Karpas-422 (cell line): ENCODE data around the gene ACVR1B. TPM values are rescaled to one million over a fixed set of nuclear protein-coding genes. Genes with fewer than 3 reads are reported as not detected.

Experiments
- DNase-seq: peaks from one replicate; pipeline ENCODE4 v3.0.0-alpha.2; 2015
- H2AFZ ChIP-seq: fragments of 200-600 bp; sonication (generic); 2 replicates; pipeline ENCODE4 v1.6.1; 2014; ENCODE audit warnings: antibody characterized with exemption, low read length, mixed read lengths
- H3K27ac ChIP-seq: fragments of 200-600 bp; sonication (generic); 2 replicates; pipeline ENCODE4 v1.5.1; 2014; ENCODE audit warnings: mild to moderate bottlenecking, low read length, moderate library complexity
- H3K27me3 ChIP-seq: fragments of 200-600 bp; sonication (generic); 2 replicates; pipeline ENCODE4 v1.6.1; 2014; ENCODE audit warnings: low read length, mixed read lengths
- H3K36me3 ChIP-seq: fragments of 200-600 bp; sonication (generic); 2 replicates; pipeline ENCODE4 v1.6.1; 2014; ENCODE audit warnings: low read length, mixed read lengths; ENCODE audit not compliant: insufficient read depth
- H3K4me1 ChIP-seq: fragments of 200-600 bp; sonication (generic); 2 replicates; pipeline ENCODE4 v1.6.1; 2014; ENCODE audit warnings: mild to moderate bottlenecking, low read length, mixed read lengths
- H3K4me2 ChIP-seq: fragments of 200-600 bp; sonication (generic); 2 replicates; pipeline ENCODE4 v1.6.1; 2014; ENCODE audit warnings: low read length, low read depth, mild to moderate bottlenecking; ENCODE audit not compliant: poor library complexity, severe bottlenecking
- H3K4me3 ChIP-seq: fragments of 200-600 bp; sonication (generic); 2 replicates; pipeline ENCODE4 v1.5.1; 2014; ENCODE audit warnings: mild to moderate bottlenecking, antibody characterized with exemption, low read length, mixed read lengths
- H3K79me2 ChIP-seq: fragments of 200-600 bp; sonication (generic); 2 replicates; pipeline ENCODE4 v1.6.1; 2014; ENCODE audit warnings: mild to moderate bottlenecking, low read length, mixed read lengths
- H3K9ac ChIP-seq: fragments of 200-600 bp; sonication (generic); 2 replicates; pipeline ENCODE4 v1.6.0; 2014; ENCODE audit warnings: low read length
- H3K9me2 ChIP-seq: fragments of 200-600 bp; sonication (generic), shearing (Covaris generic); replicated peaks from 2 replicates; pipeline ENCODE4 v1.6.0; 2014; ENCODE audit warnings: mild to moderate bottlenecking, low read length, moderate library complexity; ENCODE audit not compliant: insufficient read depth
- H3K9me3 ChIP-seq: fragments of 300-700, 200-600 bp; sonication (generic); 2 replicates; pipeline ENCODE4 v1.6.1; 2014; ENCODE audit warnings: low read length, mixed read lengths
- H4K20me1 ChIP-seq: fragments of 200-600 bp; sonication (generic); 2 replicates; pipeline ENCODE4 v1.6.1; 2014; ENCODE audit warnings: mild to moderate bottlenecking, antibody characterized with exemption, low read length, low read depth; ENCODE audit not compliant: insufficient read depth
- small RNA-seq: library from RNA; depleted of rRNA; stranded (forward); fragments of <200 nt; gene quantifications from one replicate; pipeline ENCODE3, GENCODE V24; 2014
- total RNA-seq: library from RNA; depleted of rRNA; stranded (reverse); fragments of >200 nt; shearing (Covaris generic); gene quantifications from 2 replicates; pipeline ENCODE4 v1.2.3, GENCODE V29; 2014; ENCODE audit warnings: low replicate concordance; rRNA removed

The ACVR1B gene
- total RNA-seq, 1 experiment from 2014 or later, result 2.4 TPM

DNA sequence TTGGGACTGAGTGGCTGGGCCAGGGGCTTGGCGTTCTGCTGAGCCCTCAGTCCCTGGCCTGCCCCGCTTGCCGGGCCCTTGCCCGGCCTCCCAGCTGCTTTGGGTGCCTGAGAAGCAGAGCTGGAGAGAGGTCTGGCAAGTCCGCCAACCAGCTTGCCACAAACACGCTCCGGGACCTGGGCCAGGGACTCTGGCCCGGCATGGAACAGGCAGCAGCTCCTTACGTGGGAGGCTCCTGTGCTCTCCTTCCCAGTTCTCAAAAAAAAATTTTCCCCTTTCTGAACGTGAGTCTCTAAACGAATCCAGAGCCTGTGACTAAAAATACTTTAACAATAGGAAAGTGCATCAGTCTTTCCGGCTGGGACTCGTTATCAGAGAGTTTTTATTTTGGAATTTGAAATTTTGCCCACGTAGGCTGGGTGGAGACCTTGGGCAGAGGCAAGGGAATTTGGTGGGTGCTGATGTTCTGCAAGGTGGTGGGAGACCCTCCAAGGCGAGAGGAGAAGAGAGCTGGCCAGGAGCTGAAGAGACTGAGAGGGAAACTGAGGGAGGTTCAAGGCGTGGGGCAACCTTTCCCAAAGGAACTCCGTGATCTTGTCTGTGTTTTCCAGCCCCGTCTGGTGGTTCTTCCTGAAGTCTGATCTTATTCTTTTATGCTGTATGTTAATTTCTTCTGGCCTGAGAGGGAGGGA lies 92.9 kb downstream of the ACVR1B start:
- H2AFZ ChIP-seq, result no peak overlapping the region

GRCh38 chr12:52045794-52046199 lies 94.3 kb downstream of the ACVR1B start:
- Histone ChIP-seq H3K36me3 (no peaks in the 10 kb centered on the region), H3K9me3 (no peaks in the 10 kb centered on the region), H3K27ac (no peak overlapping the region), H3K79me2 (no peaks in the 10 kb centered on the region), H4K20me1 (0 out of 2 replicates have a peak, but pooled peaks cover under 1% of the 10 kb centered on the region), H3K4me3 (no peak overlapping the region), H3K9ac (peak overlapping the region; percentile 11; the same call in 1 of the 2 replicates), H2AFZ (no peak overlapping the region; the same call in 1 of the 2 replicates), H3K4me1 (peaks cover 40% of the 10 kb centered on the region), H3K9me2 (no peaks in the 10 kb centered on the region), H3K27me3 (no peaks in the 10 kb centered on the region), H3K4me2 (no peak overlapping the region)
- DNase-seq, result no peak

More for the DNA sequence above, 92.9 kb downstream of the ACVR1B start:
- Histone ChIP-seq H3K9me3 (no peaks in the 10 kb centered on the region), H3K27me3 (no peaks in the 10 kb centered on the region), H3K9me2 (no peaks in the 10 kb centered on the region), H3K9ac (no peak overlapping the region), H3K4me1 (peaks cover 27% of the 10 kb centered on the region), H3K4me3 (no peak overlapping the region), H3K79me2 (no peaks in the 10 kb centered on the region), H3K4me2 (no peak overlapping the region), H4K20me1 (0 out of 2 replicates have a peak, but pooled peaks cover 4% of the 10 kb centered on the region), H3K36me3 (no peaks in the 10 kb centered on the region), H3K27ac (no peak overlapping the region)
- DNase-seq, result no peak

Small RNA genes within 50 kb of the gene (small RNA-seq; reads per million reads assigned to genes)
- not detected for gene RNU6-574P

Other genes with a start within 250 kb of the ACVR1B start
- gene FIGNL2, start 103.0 kb upstream of the ACVR1B start, total RNA-seq, result not detected in 2 replicates
- not detected in 2 replicates for gene ANKRD33, start 63.6 kb upstream of the ACVR1B start, total RNA-seq
- not detected in 2 replicates for gene ACVRL1, start 44.2 kb upstream of the ACVR1B start, total RNA-seq
- 0.47 TPM in 1 of 2 replicates, not detected in the other for gene TAMALIN, start 55.2 kb downstream of the ACVR1B start, total RNA-seq
- gene NR4A1, start 99.7 kb downstream of the ACVR1B start, total RNA-seq, result 11.7 and 26.9 TPM in 2 replicates
- gene ATG101, start 118.3 kb downstream of the ACVR1B start, total RNA-seq, result 31.9 and 63.0 TPM in 2 replicates
- gene SMIM41, start 128.0 kb downstream of the ACVR1B start, total RNA-seq, result 0.75 TPM in 1 of 2 replicates, not detected in the other
- not detected in 2 replicates for gene KRT80, start 240.3 kb downstream of the ACVR1B start, total RNA-seq